IMR-90 (cell line): ENCODE results near the gene CDKAL1. TPM values are rescaled to one million over a fixed set of nuclear protein-coding genes. Genes with fewer than 3 reads are reported as not detected.

Experiments used
- ATAC-seq: fragments of 200-7000 bp; cut with Tn5 transposase; 2 replicates; pipeline ENCODE4 v1.9.1; 2020; ENCODE audit warnings: low read depth, mild to moderate bottlenecking, moderate library complexity
- BruUV-seq: library from RNA; stranded (reverse); fragments of 400-500 nt; replicated peaks from 2 replicates; lab custom pipeline; 2021; lab: Mats Ljungman, UMichigan
- CTCF ChIA-PET: fragments of 300-600 bp; formaldehyde crosslinking; extraction: SDS; loops from one replicate; lab custom pipeline; 2021; ENCODE audit warnings: antibody characterized with exemption; lab: Yijun Ruan, JAX
- POLR2A ChIA-PET: fragments of 300-600 bp; sonication (Branson Sonifier 250); formaldehyde crosslinking; loops from one replicate; lab custom pipeline; 2022; ENCODE audit warnings: antibody characterized with exemption; ENCODE audit not compliant: unreplicated experiment; lab: Charles Lee
- DNase-seq: peaks from one replicate; pipeline ENCODE4 v3.0.0; 2013
- H2AFZ ChIP-seq: replicated peaks from 2 replicates; pipeline ENCODE3; 2013; ENCODE audit warnings: low read length, mild to moderate bottlenecking; ENCODE audit not compliant: poor library complexity
- H2AK5ac ChIP-seq: 2 replicates; pipeline ENCODE4 v1.6.1; 2013; ENCODE audit warnings: low read depth, low read length, inconsistent platforms
- H2AK9ac ChIP-seq: replicated peaks from 2 replicates; pipeline ENCODE3; 2013; ENCODE audit warnings: mild to moderate bottlenecking, low read depth, low read length, moderate library complexity; ENCODE audit not compliant: poor library complexity
- H2BK120ac ChIP-seq: 2 replicates; pipeline ENCODE4 v1.6.1; 2013; ENCODE audit warnings: low read depth, low read length, inconsistent platforms
- H2BK15ac ChIP-seq: 3 replicates; pipeline ENCODE4 v1.6.1; 2013; ENCODE audit warnings: low read depth, low read length, inconsistent platforms
- H2BK20ac ChIP-seq: 2 replicates; pipeline ENCODE4 v1.6.1; 2013; ENCODE audit warnings: low read depth, mild to moderate bottlenecking, inconsistent platforms, low read length, moderate library complexity
- H2BK5ac ChIP-seq: 2 replicates; pipeline ENCODE4 v1.6.1; 2013; ENCODE audit warnings: mild to moderate bottlenecking, low read depth, low read length, inconsistent platforms; ENCODE audit not compliant: poor library complexity, severe bottlenecking
- H3K14ac ChIP-seq: replicated peaks from 2 replicates; pipeline ENCODE4 v1.6.1; 2013; ENCODE audit warnings: low read depth, low read length, inconsistent platforms
- H3K18ac ChIP-seq: 2 replicates; pipeline ENCODE4 v1.6.1; 2013; ENCODE audit warnings: low read depth, low read length, control low read depth
- H3K23ac ChIP-seq: 2 replicates; pipeline ENCODE4 v1.6.1; 2013; ENCODE audit warnings: low read depth, low read length, inconsistent platforms
- H3K27ac ChIP-seq: 2 replicates; pipeline ENCODE4 v1.5.1; 2013; ENCODE audit warnings: mild to moderate bottlenecking, control low read depth, low read length; ENCODE audit not compliant: insufficient read depth
- H3K27me3 ChIP-seq: 2 replicates; pipeline ENCODE4 v1.6.1; 2013; ENCODE audit warnings: low read length; ENCODE audit not compliant: control insufficient read depth, insufficient read depth
- H3K36me3 ChIP-seq: 2 replicates; pipeline ENCODE4 v1.6.1; 2013; ENCODE audit warnings: low read length, mixed read lengths; ENCODE audit not compliant: control insufficient read depth, insufficient read depth
- H3K4ac ChIP-seq: 2 replicates; pipeline ENCODE4 v1.6.1; 2013; ENCODE audit warnings: low read depth, low read length, inconsistent platforms
- H3K4me1 ChIP-seq: 2 replicates; pipeline ENCODE4 v1.6.1; 2013; ENCODE audit warnings: low read length, mixed read lengths; ENCODE audit not compliant: control insufficient read depth, insufficient read depth
- H3K4me2 ChIP-seq: 2 replicates; pipeline ENCODE4 v1.6.1; 2013; ENCODE audit warnings: low read depth, mild to moderate bottlenecking, control low read depth, low read length, moderate library complexity
- H3K4me3 ChIP-seq: 2 replicates; pipeline ENCODE4 v1.5.1; 2013; ENCODE audit warnings: low read depth, mild to moderate bottlenecking, control low read depth, low read length, moderate library complexity; ENCODE audit not compliant: insufficient read depth
- H3K56ac ChIP-seq: 2 replicates; pipeline ENCODE4 v1.6.1; 2013; ENCODE audit warnings: low read length, inconsistent platforms; ENCODE audit not compliant: insufficient read depth; ENCODE audit errors: extremely low read depth
- H3K79me1 ChIP-seq, 2 experiments: 2 replicates each; pipeline ENCODE4 v1.6.1; 2013; ENCODE audit warnings: low read length in 2 of 2, inconsistent platforms in 1 of 2, low read depth in 1 of 2
- H3K9ac ChIP-seq: 2 replicates; pipeline ENCODE4 v1.6.1; 2013; ENCODE audit warnings: low read depth, low read length, control low read depth
- H3K9me1 ChIP-seq: 2 replicates; pipeline ENCODE4 v1.6.1; 2013; ENCODE audit warnings: low read length, inconsistent platforms; ENCODE audit not compliant: insufficient read depth
- H3K9me3 ChIP-seq: 2 replicates; pipeline ENCODE4 v1.6.1; 2013; ENCODE audit warnings: low read length; ENCODE audit not compliant: control insufficient read depth, insufficient read depth
- H4K20me1 ChIP-seq: 2 replicates; pipeline ENCODE4 v1.6.1; 2013; ENCODE audit warnings: low read length, inconsistent platforms; ENCODE audit not compliant: insufficient read depth
- H4K5ac ChIP-seq: 2 replicates; pipeline ENCODE4 v1.6.1; 2013; ENCODE audit warnings: mild to moderate bottlenecking, low read depth, low read length, control low read depth
- H4K8ac ChIP-seq, 2 experiments: 2 replicates each; pipeline ENCODE4 v1.6.1; 2013; ENCODE audit warnings: low read depth in 2 of 2, low read length in 2 of 2, control low read depth in 1 of 2, inconsistent platforms in 1 of 2
- H4K91ac ChIP-seq: 2 replicates; pipeline ENCODE4 v1.6.1; 2013; ENCODE audit warnings: low read depth, low read length, inconsistent platforms; ENCODE audit not compliant: insufficient read depth
- BHLHE40 ChIP-seq: fragments of 150-350 bp; IDR thresholded peaks from 2 replicates; pipeline ENCODE4 v1.6.1; 2016; ENCODE audit warnings: mild to moderate bottlenecking, low read depth, low read length
- CEBPB ChIP-seq: IDR thresholded peaks from 2 replicates; pipeline ENCODE4 v1.6.1; 2012; ENCODE audit warnings: low read depth, low read length, improper control_type of control experiment
- CHD1 ChIP-seq: IDR thresholded peaks from 2 replicates; pipeline ENCODE4 v1.6.1; 2012; ENCODE audit warnings: low read depth, low read length, improper control_type of control experiment
- FOS ChIP-seq: fragments of 150-350 bp; IDR thresholded peaks from 2 replicates; pipeline ENCODE4 v1.6.1; 2016; ENCODE audit warnings: low read depth, low read length
- MAFK ChIP-seq: IDR thresholded peaks from 2 replicates; pipeline ENCODE4 v1.6.1; 2012; ENCODE audit warnings: low read depth, low read length, improper control_type of control experiment
- MAZ ChIP-seq: IDR thresholded peaks from 2 replicates; pipeline ENCODE4 v1.6.1; 2012; ENCODE audit warnings: low read depth, mild to moderate bottlenecking, low read length, improper control_type of control experiment, moderate library complexity, borderline replicate concordance
- MXI1 ChIP-seq: IDR thresholded peaks from 2 replicates; pipeline ENCODE4 v1.6.1; 2012; ENCODE audit warnings: low read depth, mild to moderate bottlenecking, low read length, moderate library complexity, borderline replicate concordance
- NFE2L2 ChIP-seq: fragments of 150-350 bp; IDR thresholded peaks from 2 replicates; pipeline ENCODE4 v1.6.1; 2016; ENCODE audit warnings: low read depth, mild to moderate bottlenecking, low read length
- POLR2A ChIP-seq: IDR thresholded peaks from 2 replicates; pipeline ENCODE4 v1.6.1; 2012; ENCODE audit warnings: mild to moderate bottlenecking, low read depth, low read length
- RAD21 ChIP-seq: IDR thresholded peaks from 2 replicates; pipeline ENCODE4 v1.6.1; 2012; ENCODE audit warnings: low read length, improper control_type of control experiment
- RCOR1 ChIP-seq: IDR thresholded peaks from 2 replicates; pipeline ENCODE4 v1.6.1; 2012; ENCODE audit warnings: mild to moderate bottlenecking, low read length, improper control_type of control experiment; ENCODE audit not compliant: insufficient replicate concordance
- RFX5 ChIP-seq: IDR thresholded peaks from 2 replicates; pipeline ENCODE4 v1.8.0; 2012; ENCODE audit warnings: low read depth, mild to moderate bottlenecking, low read length, moderate library complexity
- SMC3 ChIP-seq: fragments of 150-350 bp; IDR thresholded peaks from 2 replicates; pipeline ENCODE4 v1.6.1; 2016; ENCODE audit warnings: low read depth, mild to moderate bottlenecking, antibody characterized with exemption, low read length, moderate library complexity
- WGBS, 2 experiments: methylation state at CpG; one replicate each; pipeline versions ENCODE4 v1.1.5 to v1.1.7; 2013; ENCODE audit warnings: missing lambda C conversion rate in 2 of 2; ENCODE audit not compliant: insufficient read length in 1 of 2; ENCODE audit errors: extremely low coverage in 2 of 2; 5-methylcytosine and 5-hydroxymethylcytosine counted together
- dilution Hi-C: fragments of 300-500 bp; cut with HindIII; formaldehyde crosslinking; loops from one replicate; pipeline ENCODE4 v1.14.3; 2018; ENCODE audit warnings: low sequenced_read_pairs; ENCODE audit not compliant: unreplicated experiment
- in situ Hi-C: fragments of 300-500 bp; cut with MboI; formaldehyde crosslinking; loops from 3 replicates; pipeline ENCODE4 v1.14.3; 2019; ENCODE audit warnings: low sequenced_read_pairs, inconsistent platforms, mixed read lengths
- intact Hi-C: fragments of 100-400 bp; cut with micrococcal nuclease; formaldehyde crosslinking; loops from 2 replicates; pipeline ENCODE4 v1.10.0; 2022
- polyA plus RNA-seq, 3 experiments: library from polyadenylated mRNA; depleted of rRNA; stranded (reverse); fragments of >200 nt; gene quantifications; 2 replicates each; pipeline ENCODE4 v1.2.3, GENCODE V29; 2012; ENCODE audit warnings: low replicate concordance in 1 of 3
- total RNA-seq: library from RNA; depleted of rRNA; stranded (reverse); fragments of >200 nt; gene quantifications from 2 replicates; pipeline ENCODE4 v1.2.3, GENCODE V29; 2012
- TF ChIP-seq, protein P1 (sequence below): fragments of 150-350 bp; IDR thresholded peaks from 2 replicates; pipeline ENCODE4 v1.6.1; 2017; ENCODE audit warnings: mild to moderate bottlenecking, antibody characterized with exemption, low read length, low read depth
- TF ChIP-seq, protein P2 (sequence below): fragments of 150-350 bp; IDR thresholded peaks from 2 replicates; pipeline ENCODE4 v1.6.1; 2016; ENCODE audit warnings: low read depth, mild to moderate bottlenecking, low read length, moderate library complexity, borderline replicate concordance
- TF ChIP-seq, protein P3 (sequence below): conservative IDR thresholded peaks from 2 replicates; pipeline ENCODE4 v1.5.1; 2012; ENCODE audit warnings: mild to moderate bottlenecking, low read depth, low read length, improper control_type of control experiment

The CDKAL1 gene
- total and polyA plus RNA-seq, 2 of the 4 experiments (the other 2 are of a cell fraction) = 3.7 to 13.1 TPM

DNA sequence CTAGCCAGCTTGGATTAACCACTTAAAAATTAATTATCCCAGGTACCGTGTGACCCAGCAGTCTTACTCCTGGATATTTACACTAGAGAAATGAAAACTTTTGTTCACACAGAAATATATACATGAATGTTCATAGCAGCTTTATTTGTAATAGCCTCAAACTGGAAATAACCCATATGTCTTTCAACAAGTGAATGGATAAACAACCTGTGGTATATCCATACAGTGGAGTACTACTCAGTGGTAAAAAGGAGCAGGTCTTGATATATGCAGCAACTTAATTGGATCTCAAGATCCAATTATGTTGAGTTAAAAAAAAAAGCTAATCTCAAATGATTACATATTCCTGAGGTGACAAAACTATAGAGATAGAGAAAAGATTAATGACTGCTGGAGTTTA is 381.4 kb downstream of the CDKAL1 start:
- H2AK5ac ChIP-seq = no peak overlapping the region
- peaks cover 3% of the 10 kb centered on the region; the same call in 1 of the 2 replicates for H3K4me1 ChIP-seq
- H4K5ac ChIP-seq = no peak overlapping the region
- H3K9ac ChIP-seq = no peak overlapping the region
- no CpG with 5 or more reads among the region's 1 CpG for WGBS, 2 experiments
- H2BK15ac ChIP-seq = no peak overlapping the region
- H4K91ac ChIP-seq = no peak overlapping the region
- no peak overlapping the region for H2AK9ac ChIP-seq
- intact Hi-C loops (no loop called here), dilution Hi-C loops (no loop called here), in situ Hi-C loops (no loop called here)
- H3K27ac ChIP-seq = no peak overlapping the region
- H3K4me2 ChIP-seq = no peak overlapping the region
- no peak overlapping the region for H3K23ac ChIP-seq
- no peaks in the 10 kb centered on the region for H3K27me3 ChIP-seq
- DNase-seq = no peak
- H3K14ac ChIP-seq = no peak overlapping the region
- no peaks in the 10 kb centered on the region for H4K20me1 ChIP-seq
- BruUV-seq = no TSS peak
- POLR2A ChIA-PET = no interaction called here
- no peaks in the 10 kb centered on the region for H3K79me1 ChIP-seq
- no peak overlapping the region for H2BK120ac ChIP-seq
- H3K36me3 ChIP-seq = no peaks in the 10 kb centered on the region
- H3K18ac ChIP-seq = no peak overlapping the region
- no peak overlapping the region for H2BK5ac ChIP-seq
- no peak overlapping the region for H2BK20ac ChIP-seq
- H4K8ac ChIP-seq = no peak overlapping the region
- no peaks in the 10 kb centered on the region for H3K9me1 ChIP-seq
- no peak for ATAC-seq
- H3K4me3 ChIP-seq = no peak overlapping the region
- H3K4ac ChIP-seq = no peak overlapping the region
- H3K9me3 ChIP-seq = no peaks in the 10 kb centered on the region
- CTCF ChIA-PET = no interaction called here
- TF ChIP-seq, protein P1, sequence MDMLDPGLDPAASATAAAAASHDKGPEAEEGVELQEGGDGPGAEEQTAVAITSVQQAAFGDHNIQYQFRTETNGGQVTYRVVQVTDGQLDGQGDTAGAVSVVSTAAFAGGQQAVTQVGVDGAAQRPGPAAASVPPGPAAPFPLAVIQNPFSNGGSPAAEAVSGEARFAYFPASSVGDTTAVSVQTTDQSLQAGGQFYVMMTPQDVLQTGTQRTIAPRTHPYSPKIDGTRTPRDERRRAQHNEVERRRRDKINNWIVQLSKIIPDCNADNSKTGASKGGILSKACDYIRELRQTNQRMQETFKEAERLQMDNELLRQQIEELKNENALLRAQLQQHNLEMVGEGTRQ = no peak
- TF ChIP-seq CEBPB (no peak), SMC3 (no peak), FOS (no peak), MAFK (no peak), POLR2A (no peak), NFE2L2 (no peak), CHD1 (no peak), RAD21 (no peak), RFX5 (no peak), BHLHE40 (no peak), MAZ (no peak), MXI1 (no peak), RCOR1 (no peak)
- TF ChIP-seq, protein P2, sequence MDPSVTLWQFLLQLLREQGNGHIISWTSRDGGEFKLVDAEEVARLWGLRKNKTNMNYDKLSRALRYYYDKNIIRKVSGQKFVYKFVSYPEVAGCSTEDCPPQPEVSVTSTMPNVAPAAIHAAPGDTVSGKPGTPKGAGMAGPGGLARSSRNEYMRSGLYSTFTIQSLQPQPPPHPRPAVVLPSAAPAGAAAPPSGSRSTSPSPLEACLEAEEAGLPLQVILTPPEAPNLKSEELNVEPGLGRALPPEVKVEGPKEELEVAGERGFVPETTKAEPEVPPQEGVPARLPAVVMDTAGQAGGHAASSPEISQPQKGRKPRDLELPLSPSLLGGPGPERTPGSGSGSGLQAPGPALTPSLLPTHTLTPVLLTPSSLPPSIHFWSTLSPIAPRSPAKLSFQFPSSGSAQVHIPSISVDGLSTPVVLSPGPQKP = no peak
- TF ChIP-seq, protein P3, sequence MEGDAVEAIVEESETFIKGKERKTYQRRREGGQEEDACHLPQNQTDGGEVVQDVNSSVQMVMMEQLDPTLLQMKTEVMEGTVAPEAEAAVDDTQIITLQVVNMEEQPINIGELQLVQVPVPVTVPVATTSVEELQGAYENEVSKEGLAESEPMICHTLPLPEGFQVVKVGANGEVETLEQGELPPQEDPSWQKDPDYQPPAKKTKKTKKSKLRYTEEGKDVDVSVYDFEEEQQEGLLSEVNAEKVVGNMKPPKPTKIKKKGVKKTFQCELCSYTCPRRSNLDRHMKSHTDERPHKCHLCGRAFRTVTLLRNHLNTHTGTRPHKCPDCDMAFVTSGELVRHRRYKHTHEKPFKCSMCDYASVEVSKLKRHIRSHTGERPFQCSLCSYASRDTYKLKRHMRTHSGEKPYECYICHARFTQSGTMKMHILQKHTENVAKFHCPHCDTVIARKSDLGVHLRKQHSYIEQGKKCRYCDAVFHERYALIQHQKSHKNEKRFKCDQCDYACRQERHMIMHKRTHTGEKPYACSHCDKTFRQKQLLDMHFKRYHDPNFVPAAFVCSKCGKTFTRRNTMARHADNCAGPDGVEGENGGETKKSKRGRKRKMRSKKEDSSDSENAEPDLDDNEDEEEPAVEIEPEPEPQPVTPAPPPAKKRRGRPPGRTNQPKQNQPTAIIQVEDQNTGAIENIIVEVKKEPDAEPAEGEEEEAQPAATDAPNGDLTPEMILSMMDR = no peak
- H2AFZ ChIP-seq = no peak overlapping the region
- no peak overlapping the region for H3K56ac ChIP-seq
